ENCODE results near the gene IQSEC1.

Gene IQSEC1

DNA sequence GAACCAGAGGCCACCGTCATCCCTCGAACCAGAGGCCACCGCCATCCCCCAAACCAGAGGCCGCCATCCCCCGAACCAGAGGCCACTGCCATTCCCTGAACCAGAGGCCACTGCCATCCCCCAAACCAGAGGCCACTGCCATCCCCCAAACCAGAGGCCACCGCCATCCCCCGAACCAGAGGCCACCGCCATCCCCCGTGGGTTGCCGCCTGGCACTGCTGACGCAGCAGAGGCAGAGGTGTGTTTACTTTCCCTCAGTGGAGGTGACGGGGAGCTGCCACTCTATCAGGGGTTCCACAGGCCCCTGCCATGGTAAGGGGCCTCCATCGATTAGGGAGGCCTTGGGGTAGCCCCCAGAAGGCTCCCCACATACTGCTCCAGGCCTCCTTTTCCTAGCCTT, 1.5 kb downstream of the IQSEC1 start:
- H3K18ac ChIP-seq (ENCODE audit: low read depth in 1 of 2, low read length in 2 of 2): no peak overlapping the region
- no peak for DNase-seq
- no peak overlapping the region for H2BK120ac ChIP-seq (ENCODE audit: low read depth, low read length)
- peaks cover 15% of the 10 kb centered on the region for H3K4me1 ChIP-seq (ENCODE audit: control insufficient read depth, insufficient read depth, low read depth, low read length)
- no peak overlapping the region for H2BK5ac ChIP-seq (ENCODE audit: low read depth, low read length, poor library complexity, severe bottlenecking)
- peaks cover 39 to 64% of the 10 kb centered on the region in 2 experiments for H3K27me3 ChIP-seq (ENCODE audit: control insufficient read depth in 1 of 2, insufficient read depth in 1 of 2, low read length in 2 of 2)
- no peaks in the 10 kb centered on the region for H3K36me3 ChIP-seq (ENCODE audit: control insufficient read depth in 1 of 2, insufficient read depth in 2 of 2, low read depth in 1 of 2, low read length in 2 of 2)
- H3K4ac ChIP-seq (ENCODE audit: low read depth in 1 of 2, low read length in 2 of 2): no peak overlapping the region
- no peak overlapping the region for H2AFZ ChIP-seq (ENCODE audit: low read depth, low read length)
- no peak overlapping the region for H4K8ac ChIP-seq (ENCODE audit: low read length)
- H3K4me2 ChIP-seq (ENCODE audit: low read length, poor library complexity, severe bottlenecking): no peak overlapping the region
- H3K9ac ChIP-seq (ENCODE audit: low read length): no peak overlapping the region
- H3K14ac ChIP-seq (ENCODE audit: low read length in 2 of 2): no peak overlapping the region
- no peak overlapping the region for H3K4me3 ChIP-seq (ENCODE audit: insufficient read depth in 1 of 2, low read depth in 1 of 2, low read length in 2 of 2)
- no peak overlapping the region for H4K91ac ChIP-seq (ENCODE audit: low read length)
- H3K23ac ChIP-seq (ENCODE audit: low read length in 2 of 2): no peak overlapping the region
- H2BK12ac ChIP-seq (ENCODE audit: low read length in 2 of 2): no peak overlapping the region
- no peaks in the 10 kb centered on the region for H3K9me3 ChIP-seq (ENCODE audit: control insufficient read depth, low read length)
- 83% methylated on average over 13 of the region's 13 CpGs for WGBS
- no peak overlapping the region for H3K27ac ChIP-seq (ENCODE audit: low read length, poor library complexity, severe bottlenecking)
- no peak overlapping the region for H2BK15ac ChIP-seq (ENCODE audit: low read depth, poor library complexity, severe bottlenecking)
- H2AK5ac ChIP-seq (ENCODE audit: low read length, severe bottlenecking): no peak overlapping the region
- no peaks in the 10 kb centered on the region for H3K79me1 ChIP-seq (replicated peaks; ENCODE audit: low read length, poor library complexity, severe bottlenecking)

GRCh38 chr3:13070391-13071070, 2.7 kb downstream of the IQSEC1 start:
- Histone ChIP-seq H2BK12ac (ENCODE audit: low read length in 2 of 2) (no peak overlapping the region), H3K18ac (ENCODE audit: low read depth in 1 of 2, low read length in 2 of 2) (no peak overlapping the region), H2BK5ac (ENCODE audit: low read depth, low read length, poor library complexity, severe bottlenecking) (no peak overlapping the region), H3K36me3 (ENCODE audit: control insufficient read depth in 1 of 2, insufficient read depth in 2 of 2, low read depth in 1 of 2, low read length in 2 of 2) (no peaks in the 10 kb centered on the region), H3K4me2 (ENCODE audit: low read length, poor library complexity, severe bottlenecking) (no peak overlapping the region), H4K91ac (ENCODE audit: low read length) (no peak overlapping the region), H3K4me1 (ENCODE audit: control insufficient read depth, insufficient read depth, low read depth, low read length) (peaks cover 15% of the 10 kb centered on the region), H3K9ac (ENCODE audit: low read length) (no peak overlapping the region), H3K14ac (ENCODE audit: low read length in 2 of 2) (no peak overlapping the region), H3K9me3 (ENCODE audit: control insufficient read depth, low read length) (no peaks in the 10 kb centered on the region), H2BK15ac (ENCODE audit: low read depth, poor library complexity, severe bottlenecking) (no peak overlapping the region), H2BK120ac (ENCODE audit: low read depth, low read length) (no peak overlapping the region), H3K4me3 (ENCODE audit: insufficient read depth in 1 of 2, low read depth in 1 of 2, low read length in 2 of 2) (no peak overlapping the region), H4K8ac (ENCODE audit: low read length) (no peak overlapping the region), H3K4ac (ENCODE audit: low read depth in 1 of 2, low read length in 2 of 2) (no peak overlapping the region), H3K79me1 (replicated peaks; ENCODE audit: low read length, poor library complexity, severe bottlenecking) (no peaks in the 10 kb centered on the region), H2AK5ac (ENCODE audit: low read length, severe bottlenecking) (no peak overlapping the region), H3K27ac (ENCODE audit: low read length, poor library complexity, severe bottlenecking) (no peak overlapping the region), H2AFZ (ENCODE audit: low read depth, low read length) (no peak overlapping the region), H3K23ac (ENCODE audit: low read length in 2 of 2) (no peak overlapping the region), H3K27me3 (ENCODE audit: control insufficient read depth in 1 of 2, insufficient read depth in 1 of 2, low read length in 2 of 2) (peaks cover 28 to 52% of the 10 kb centered on the region in 2 experiments)
- WGBS: 82% methylated on average over 11 of the region's 11 CpGs
- no peak for DNase-seq

DNA sequence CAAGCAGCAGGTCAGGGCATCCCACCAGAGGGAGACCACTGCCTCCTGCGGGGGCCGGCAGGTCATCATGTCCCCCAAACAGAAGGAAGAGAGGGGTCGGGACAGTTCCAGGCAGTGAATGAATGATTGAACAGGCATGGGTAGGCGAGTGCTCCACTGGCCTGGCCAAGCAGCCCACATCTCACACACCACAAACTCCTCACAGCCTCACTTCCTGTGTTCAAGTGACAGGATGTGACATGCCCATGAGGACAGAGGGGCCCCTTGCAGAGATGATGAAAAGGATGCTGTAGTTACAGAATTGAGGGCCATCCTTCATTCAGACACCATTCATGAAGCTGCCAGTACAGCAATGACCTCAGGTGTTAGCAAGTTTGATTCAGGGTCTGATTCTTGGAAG, 3.7 kb downstream of the IQSEC1 start:
- WGBS: 95% methylated on average over 2 of the region's 4 CpGs
- H2BK5ac ChIP-seq (ENCODE audit: low read depth, low read length, poor library complexity, severe bottlenecking): no peak overlapping the region
- no peak for DNase-seq

GRCh38 chr3:13068269-13069010, 4.8 kb downstream of the IQSEC1 start:
- H3K4me2 ChIP-seq (ENCODE audit: low read length, poor library complexity, severe bottlenecking): no peak overlapping the region

More for the DNA sequence above, 3.7 kb downstream of the IQSEC1 start:
- no peak overlapping the region for H3K4me3 ChIP-seq (ENCODE audit: insufficient read depth in 1 of 2, low read depth in 1 of 2, low read length in 2 of 2)
- H3K79me1 ChIP-seq (replicated peaks; ENCODE audit: low read length, poor library complexity, severe bottlenecking): no peaks in the 10 kb centered on the region
- no peaks in the 10 kb centered on the region for H3K36me3 ChIP-seq (ENCODE audit: control insufficient read depth in 1 of 2, insufficient read depth in 2 of 2, low read depth in 1 of 2, low read length in 2 of 2)
- no peak overlapping the region for H2BK120ac ChIP-seq (ENCODE audit: low read depth, low read length)
- H2AK5ac ChIP-seq (ENCODE audit: low read length, severe bottlenecking): no peak overlapping the region
- no peak overlapping the region for H3K4me2 ChIP-seq (ENCODE audit: low read length, poor library complexity, severe bottlenecking)
- H2BK15ac ChIP-seq (ENCODE audit: low read depth, poor library complexity, severe bottlenecking): no peak overlapping the region
- H2AFZ ChIP-seq (ENCODE audit: low read depth, low read length): no peak overlapping the region
- H3K9me3 ChIP-seq (ENCODE audit: control insufficient read depth, low read length): no peaks in the 10 kb centered on the region
- H3K18ac ChIP-seq (ENCODE audit: low read depth in 1 of 2, low read length in 2 of 2): no peak overlapping the region
- H3K27me3 ChIP-seq (ENCODE audit: control insufficient read depth in 1 of 2, insufficient read depth in 1 of 2, low read length in 2 of 2): peaks cover 18 to 42% of the 10 kb centered on the region in 2 experiments
- no peak overlapping the region for H4K91ac ChIP-seq (ENCODE audit: low read length)
- no peak overlapping the region for H3K14ac ChIP-seq (ENCODE audit: low read length in 2 of 2)
- H3K9ac ChIP-seq (ENCODE audit: low read length): no peak overlapping the region
- no peak overlapping the region for H3K27ac ChIP-seq (ENCODE audit: low read length, poor library complexity, severe bottlenecking)
- H3K23ac ChIP-seq (ENCODE audit: low read length in 2 of 2): no peak overlapping the region
- no peak overlapping the region for H2BK12ac ChIP-seq (ENCODE audit: low read length in 2 of 2)
- no peak overlapping the region for H3K4ac ChIP-seq (ENCODE audit: low read depth in 1 of 2, low read length in 2 of 2)
- H3K4me1 ChIP-seq (ENCODE audit: control insufficient read depth, insufficient read depth, low read depth, low read length): peaks cover 15% of the 10 kb centered on the region
- H4K8ac ChIP-seq (ENCODE audit: low read length): no peak overlapping the region

More at GRCh38 chr3:13068269-13069010, 4.8 kb downstream of the IQSEC1 start:
- no peak overlapping the region for H3K4ac ChIP-seq (ENCODE audit: low read depth in 1 of 2, low read length in 2 of 2)
- no peak overlapping the region for H4K8ac ChIP-seq (ENCODE audit: low read length)
- H2BK12ac ChIP-seq (ENCODE audit: low read length in 2 of 2): no peak overlapping the region
- H3K14ac ChIP-seq (ENCODE audit: low read length in 2 of 2): no peak overlapping the region
- H2BK120ac ChIP-seq (ENCODE audit: low read depth, low read length): no peak overlapping the region
- no peaks in the 10 kb centered on the region for H3K9me3 ChIP-seq (ENCODE audit: control insufficient read depth, low read length)
- no peak for DNase-seq
- H3K27ac ChIP-seq (ENCODE audit: low read length, poor library complexity, severe bottlenecking): no peak overlapping the region
- H4K91ac ChIP-seq (ENCODE audit: low read length): no peak overlapping the region
- no peak overlapping the region for H3K9ac ChIP-seq (ENCODE audit: low read length)
- H3K18ac ChIP-seq (ENCODE audit: low read depth in 1 of 2, low read length in 2 of 2): no peak overlapping the region
- no peaks in the 10 kb centered on the region for H3K36me3 ChIP-seq (ENCODE audit: control insufficient read depth in 1 of 2, insufficient read depth in 2 of 2, low read depth in 1 of 2, low read length in 2 of 2)
- no peak overlapping the region for H2BK15ac ChIP-seq (ENCODE audit: low read depth, poor library complexity, severe bottlenecking)
- no peak overlapping the region for H3K4me3 ChIP-seq (ENCODE audit: insufficient read depth in 1 of 2, low read depth in 1 of 2, low read length in 2 of 2)
- H3K4me1 ChIP-seq (ENCODE audit: control insufficient read depth, insufficient read depth, low read depth, low read length): peaks cover 13% of the 10 kb centered on the region
- 78% methylated on average over 4 of the region's 4 CpGs for WGBS
- H2AFZ ChIP-seq (ENCODE audit: low read depth, low read length): no peak overlapping the region
- H3K27me3 ChIP-seq (ENCODE audit: control insufficient read depth in 1 of 2, insufficient read depth in 1 of 2, low read length in 2 of 2): peaks cover 7 to 31% of the 10 kb centered on the region in 2 experiments
- no peak overlapping the region for H3K23ac ChIP-seq (ENCODE audit: low read length in 2 of 2)
- no peaks in the 10 kb centered on the region for H3K79me1 ChIP-seq (replicated peaks; ENCODE audit: low read length, poor library complexity, severe bottlenecking)
- H2BK5ac ChIP-seq (ENCODE audit: low read depth, low read length, poor library complexity, severe bottlenecking): no peak overlapping the region
- no peak overlapping the region for H2AK5ac ChIP-seq (ENCODE audit: low read length, severe bottlenecking)

Data from mesenchymal stem cell (in vitro differentiated cells and primary cell).